Common myeloid progenitor, CD34-positive (primary cell): ENCODE measurements around the gene GSTP1.
"Not testable (repeated sequence)": the region's sequence is repeated elsewhere in the genome, so short reads cannot be mapped to it uniquely, and the experiment has no call there.

Experiments used
- CTCF ChIA-PET: fragments of 350-600 bp; sonication (Branson Sonifier 250); formaldehyde crosslinking; loops from one replicate; lab custom pipeline; 2021; ENCODE audit warnings: antibody characterized with exemption; lab: Charles Lee
- POLR2A ChIA-PET: fragments of 350-600 bp; sonication (Branson Sonifier 250); formaldehyde crosslinking; loops from one replicate; lab custom pipeline; 2021; ENCODE audit warnings: antibody characterized with exemption; lab: Charles Lee
- DNase-seq, 3 donors: peaks; one replicate each; pipeline versions ENCODE4 v3.0.0 to v3.0.0-alpha.2; 2013
- H3K27ac ChIP-seq, 2 experiments: 1 replicate in 1 of 2; 2 replicates in 1 of 2; pipeline ENCODE4 v1.7.0; 2013; ENCODE audit warnings: inconsistent platforms in 2 of 2, low read length in 2 of 2, mild to moderate bottlenecking in 2 of 2, low read depth in 1 of 2, moderate library complexity in 1 of 2; ENCODE audit not compliant: severe bottlenecking in 2 of 2, insufficient read depth in 1 of 2, poor library complexity in 1 of 2
- H3K27me3 ChIP-seq, 5 experiments: replicated peaks in 2 of 5; 1 replicate in 3 of 5; 2 replicates in 2 of 5; pipeline versions ENCODE4 v1.6.1 to v1.7.0; 2013; ENCODE audit warnings: low read length in 4 of 5, mild to moderate bottlenecking in 2 of 5, moderate library complexity in 2 of 5, inconsistent platforms in 1 of 5; ENCODE audit not compliant: insufficient read depth in 5 of 5, control insufficient read depth in 4 of 5
- H3K36me3 ChIP-seq, 4 experiments: 1 replicate in 2 of 4; 2 replicates in 2 of 4; pipeline versions ENCODE4 v1.6.1 to v1.7.0; 2013; ENCODE audit warnings: low read length in 3 of 4, control low read depth in 1 of 4, mild to moderate bottlenecking in 1 of 4; ENCODE audit not compliant: control insufficient read depth in 4 of 4, insufficient read depth in 4 of 4
- H3K4me1 ChIP-seq, 4 experiments: 1 replicate in 3 of 4; 2 replicates in 1 of 4; pipeline versions ENCODE4 v1.6.1 to v1.7.1; 2013; ENCODE audit warnings: low read length in 3 of 4, mild to moderate bottlenecking in 3 of 4, control low read depth in 1 of 4, inconsistent platforms in 1 of 4, moderate library complexity in 1 of 4; ENCODE audit not compliant: control insufficient read depth in 4 of 4, insufficient read depth in 4 of 4; ENCODE audit errors: control extremely low read depth in 1 of 4
- H3K4me3 ChIP-seq, 7 experiments: 1 replicate in 4 of 7; 2 replicates in 3 of 7; pipeline versions ENCODE4 v1.5.1 to v1.7.0; 2013; ENCODE audit warnings: mild to moderate bottlenecking in 7 of 7, low read length in 6 of 7, moderate library complexity in 6 of 7, inconsistent platforms in 2 of 7, low read depth in 2 of 7, control low read depth in 1 of 7; ENCODE audit not compliant: insufficient read depth in 4 of 7, control insufficient read depth in 1 of 7; ENCODE audit errors: extremely low read depth in 1 of 7
- H3K9me3 ChIP-seq, 5 experiments: 1 replicate in 4 of 5; 2 replicates in 1 of 5; pipeline versions ENCODE4 v1.6.1 to v1.7.1; 2013; ENCODE audit warnings: low read length in 4 of 5, mild to moderate bottlenecking in 2 of 5, inconsistent platforms in 1 of 5, low read depth in 1 of 5, moderate library complexity in 1 of 5; ENCODE audit not compliant: control insufficient read depth in 4 of 5, insufficient read depth in 2 of 5; ENCODE audit errors: control extremely low read depth in 1 of 5
- WGBS: methylation state at CpG from one replicate; pipeline ENCODE4 v1.1.5; 2013; ENCODE audit not compliant: insufficient coverage; 5-methylcytosine and 5-hydroxymethylcytosine counted together

The GSTP1 gene

DNA sequence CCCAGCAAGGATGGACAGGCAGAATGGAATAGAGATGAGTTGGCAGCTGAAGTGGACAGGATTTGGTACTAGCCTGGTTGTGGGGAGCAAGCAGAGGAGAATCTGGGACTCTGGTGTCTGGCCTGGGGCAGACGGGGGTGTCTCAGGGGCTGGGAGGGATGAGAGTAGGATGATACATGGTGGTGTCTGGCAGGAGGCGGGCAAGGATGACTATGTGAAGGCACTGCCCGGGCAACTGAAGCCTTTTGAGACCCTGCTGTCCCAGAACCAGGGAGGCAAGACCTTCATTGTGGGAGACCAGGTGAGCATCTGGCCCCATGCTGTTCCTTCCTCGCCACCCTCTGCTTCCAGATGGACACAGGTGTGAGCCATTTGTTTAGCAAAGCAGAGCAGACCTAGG, 2.3 kb downstream of the GSTP1 start:
- CTCF ChIA-PET = interaction anchor here (1.3 kb wide), 1 partner anchor 28 kb away, joined by 3 read pairs; no protein-coding TSS in a partner anchor
- peaks cover 5 to 33% (median 26%) of the 10 kb centered on the region in 4 experiments for H3K36me3 ChIP-seq
- H3K9me3 ChIP-seq = peaks cover 0 to 5% (median 0%) of the 10 kb centered on the region in 5 experiments
- 92% methylated on average over 2 of the region's 4 CpGs for WGBS
- no peak for DNase-seq
- no peaks in the 10 kb centered on the region for H3K27me3 ChIP-seq
- H3K27ac ChIP-seq = no peak overlapping the region
- H3K4me3 ChIP-seq = peak overlapping the region in 1 of 7 experiments; percentile 84
- peaks cover 8 to 43% (median 36%) of the 10 kb centered on the region in 4 experiments for H3K4me1 ChIP-seq
- POLR2A ChIA-PET = no interaction called here

- peaks cover 0 to 5% (median 0%) of the 10 kb centered on the region in 5 experiments for H3K9me3 ChIP-seq
- no peaks in the 10 kb centered on the region for H3K27me3 ChIP-seq
- H3K4me1 ChIP-seq = peaks cover 8 to 41% (median 36%) of the 10 kb centered on the region in 4 experiments
- ChIA-PET POLR2A (no interaction called here), CTCF (interaction anchor here (1.3 kb wide), 1 partner anchor 27 kb away, joined by 3 read pairs; no protein-coding TSS in a partner anchor)
- H3K4me3 ChIP-seq = peak overlapping the region in 1 of 7 experiments; percentile 84
- peaks cover 5 to 33% (median 26%) of the 10 kb centered on the region in 4 experiments for H3K36me3 ChIP-seq
- H3K27ac ChIP-seq = no peak overlapping the region
- WGBS = 79% methylated on average over 5 of the region's 5 CpGs
- DNase-seq = no peak
Observed at GRCh38 chr11:67586568-67587250, 3.1 kb downstream of the GSTP1 start.

- peaks cover 5 to 33% (median 26%) of the 10 kb centered on the region in 4 experiments for H3K36me3 ChIP-seq
- WGBS = 100% methylated on average over 1 of the region's 1 CpG
- H3K27ac ChIP-seq = no peak overlapping the region
- H3K4me1 ChIP-seq = peaks cover 4 to 33% (median 24%) of the 10 kb centered on the region in 4 experiments
- peaks cover 0 to 5% (median 0%) of the 10 kb centered on the region in 5 experiments for H3K9me3 ChIP-seq
- no peaks in the 10 kb centered on the region for H3K27me3 ChIP-seq
- POLR2A ChIA-PET = no interaction called here
- H3K4me3 ChIP-seq = no peak overlapping the region
- CTCF ChIA-PET = no interaction called here
- no peak for DNase-seq
Observed at GRCh38 chr11:67588136-67588503, 4.5 kb downstream of the GSTP1 start.

DNA sequence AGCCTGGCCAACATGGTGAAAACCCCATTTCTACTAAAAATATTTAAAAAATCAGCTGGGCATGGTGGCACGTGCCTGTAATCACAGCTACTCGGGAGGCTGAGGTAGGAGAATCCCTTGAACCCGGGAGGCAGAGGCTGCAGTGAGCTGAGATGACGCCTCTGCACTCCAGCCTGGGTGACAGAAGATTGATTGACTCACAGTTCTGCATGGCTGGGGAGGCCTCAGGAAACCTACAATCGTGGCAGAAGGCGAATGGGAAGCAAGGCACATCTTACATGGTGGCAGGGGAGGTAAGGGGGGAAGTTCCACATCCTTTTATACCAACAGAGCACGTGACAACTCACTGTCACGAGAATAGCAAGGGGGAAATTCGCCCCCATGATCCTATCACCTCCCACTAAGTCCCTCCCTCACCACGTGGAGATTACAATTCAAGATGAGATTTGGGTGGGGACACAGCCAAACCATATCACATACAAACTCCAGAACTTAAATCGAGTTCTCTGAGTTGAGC, 5.3 kb downstream of the GSTP1 start:
- H3K27me3 ChIP-seq, H3K9me3 ChIP-seq, H3K4me3 ChIP-seq, H3K27ac ChIP-seq, POLR2A ChIA-PET: not testable (repeated sequence)
- Histone ChIP-seq H3K4me1 (peaks cover 4 to 34% (median 23%) of the 10 kb centered on the region in 4 experiments), H3K36me3 (peaks cover 5 to 33% (median 26%) of the 10 kb centered on the region in 4 experiments)
- CTCF ChIA-PET = interaction anchor here (1.4 kb wide), 1 partner anchor 9 kb away, joined by 4 read pairs; no protein-coding TSS in a partner anchor
- 65% methylated on average over 8 of the region's 11 CpGs for WGBS
- peak in 1 of 3 donors; percentile 29 for DNase-seq

DNA sequence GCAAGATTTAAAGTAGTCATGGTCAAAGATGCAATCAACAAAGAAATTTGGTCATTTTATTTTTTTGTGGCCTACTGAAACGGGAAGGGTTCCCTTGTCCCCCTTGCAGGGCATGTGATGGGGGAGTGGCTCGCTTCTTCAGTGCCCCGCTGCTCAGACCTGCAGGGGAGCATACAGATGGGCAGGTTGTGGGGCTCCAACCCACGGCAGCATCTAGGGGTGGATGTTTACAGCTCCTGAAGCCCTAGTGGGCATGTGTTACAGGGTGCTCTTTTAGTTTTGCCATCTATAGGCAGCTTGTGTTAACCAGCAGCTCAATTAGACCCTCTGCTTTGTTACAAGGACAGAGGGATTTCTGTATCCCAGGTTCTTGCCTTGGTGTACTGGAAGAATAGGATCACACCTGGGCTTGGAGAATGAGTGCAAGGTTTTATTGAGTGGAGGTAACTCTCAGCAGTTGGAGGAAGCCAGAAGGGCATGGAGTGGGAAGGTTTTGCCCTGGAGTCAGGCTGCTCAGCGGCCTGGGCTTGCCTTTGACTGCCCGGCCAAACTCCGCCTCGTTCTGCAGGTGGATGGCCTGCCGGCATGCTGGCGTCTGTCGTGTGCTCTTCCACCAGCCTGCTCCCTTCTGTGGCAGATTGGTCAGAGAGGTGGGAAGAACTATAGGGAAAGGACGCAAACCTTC, 9.4 kb downstream of the GSTP1 start:
- peaks cover 0 to 6% (median 1%) of the 10 kb centered on the region in 4 experiments for H3K4me1 ChIP-seq
- CTCF ChIA-PET = interaction anchor here (1.2 to 2.0 kb wide), 3 partner anchors 10 to 13 kb away, joined by 3 to 6 read pairs (median 3); no protein-coding TSS in a partner anchor
- no peaks in the 10 kb centered on the region for H3K27me3 ChIP-seq
- H3K4me3 ChIP-seq = no peak overlapping the region
- POLR2A ChIA-PET = interaction anchor here (0.5 to 0.6 kb wide), 2 partner anchors 32 to 977 kb away, joined by 4 read pairs; no protein-coding TSS in a partner anchor
- WGBS = 96% methylated on average over 11 of the region's 12 CpGs
- peaks cover 1 to 6% (median 4%) of the 10 kb centered on the region in 4 experiments for H3K36me3 ChIP-seq
- no peak for DNase-seq
- H3K27ac ChIP-seq = no peak overlapping the region
- peaks cover 0 to 7% (median 3%) of the 10 kb centered on the region in 5 experiments for H3K9me3 ChIP-seq

- Histone ChIP-seq H3K4me3 (no peak overlapping the region), H3K36me3 (peaks cover 0 to 5% (median 1%) of the 10 kb centered on the region in 4 experiments), H3K27me3 (no peaks in the 10 kb centered on the region), H3K27ac (no peak overlapping the region), H3K4me1 (peaks cover 0 to 4% (median 0%) of the 10 kb centered on the region in 4 experiments), H3K9me3 (peaks cover 0 to 7% (median 3%) of the 10 kb centered on the region in 5 experiments)
- POLR2A ChIA-PET = no interaction called here
- DNase-seq = no peak
- CTCF ChIA-PET = interaction anchor here (1.6 kb wide), 1 partner anchor 11 kb away, joined by 3 read pairs; no protein-coding TSS in a partner anchor
- 100% methylated on average over 3 of the region's 3 CpGs for WGBS
Observed at GRCh38 chr11:67593565-67593905, 9.9 kb downstream of the GSTP1 start.
